HCT116 (cell line): Measurements from ENCODE around the gene NCKAP5. TPM values are rescaled to one million over a fixed set of nuclear protein-coding genes. Genes with fewer than 3 reads are reported as not detected.

Source experiments
- ATAC-seq: fragments of 200-7000 bp; cut with Tn5 transposase; 2 replicates; pipeline ENCODE4 v1.9.1; 2020; ENCODE audit warnings: mild to moderate bottlenecking, moderate library complexity
- BruUV-seq: library from RNA; stranded (reverse); fragments of 400-500 nt; replicated peaks from 2 replicates; lab custom pipeline; 2021; lab: Mats Ljungman, UMichigan
- CTCF ChIA-PET: fragments of 300-600 bp; sonication (Branson Sonifier 250); formaldehyde crosslinking; loops from one replicate; lab custom pipeline; 2021; ENCODE audit warnings: antibody characterized with exemption; lab: Charles Lee
- POLR2A ChIA-PET: fragments of 300-600, 350-600 bp; sonication (Branson Sonifier 250); formaldehyde crosslinking; loops from one replicate; lab custom pipeline; 2021; ENCODE audit warnings: antibody characterized with exemption; lab: Charles Lee
- RAD21 ChIA-PET, 2 experiments: fragments of 300-600 bp; sonication (Branson Sonifier 250); formaldehyde crosslinking; loops; one replicate each; lab custom pipeline; 2023; ENCODE audit warnings: low total read pairs in 2 of 2; ENCODE audit not compliant: uncharacterized antibody in 2 of 2, unreplicated experiment in 2 of 2, low non-redundant PET in 1 of 2; lab: Charles Lee
- DNase-seq: peaks from one replicate; pipeline ENCODE4 v3.0.0-alpha.2; 2010; ENCODE audit warnings: low read depth, low spot score
- H2AFZ ChIP-seq: fragments of 200-600 bp; shearing (Covaris generic), sonication (generic); 2 replicates; pipeline ENCODE4 v1.6.1; 2017; ENCODE audit warnings: low read depth, mixed run types, mixed read lengths, antibody characterized with exemption, low read length; ENCODE audit not compliant: poor library complexity, severe bottlenecking
- H3K27ac ChIP-seq: 2 replicates; pipeline ENCODE4 v1.5.1; 2012; ENCODE audit warnings: low read depth, low read length
- H3K27me3 ChIP-seq: fragments of 200-600 bp; sonication (generic); 2 replicates; pipeline ENCODE4 v1.6.1; 2016; ENCODE audit warnings: mixed run types, low read length, mixed read lengths; ENCODE audit not compliant: insufficient read depth
- H3K36me3 ChIP-seq, 2 experiments: fragments of 200-500 bp in 1 of 2; fragments of 200-600 bp in 1 of 2; sonication (Bioruptor generic) in 1 of 2; sonication (generic) in 1 of 2; 2 replicates each; pipeline versions ENCODE4 v1.5.1 to v1.6.1; 2014 to 2016; ENCODE audit warnings: low read length in 2 of 2, inconsistent platforms in 1 of 2, mixed read lengths in 1 of 2, mixed run types in 1 of 2; ENCODE audit not compliant: insufficient read depth in 2 of 2, control insufficient read depth in 1 of 2
- H3K4me1 ChIP-seq, 2 experiments: fragments of 200-600 bp in 1 of 2; sonication (generic) in 1 of 2; 2 replicates each; pipeline versions ENCODE4 v1.5.1 to v1.6.1; 2012 to 2017; ENCODE audit warnings: low read length in 2 of 2, inconsistent platforms in 1 of 2, mild to moderate bottlenecking in 1 of 2, mixed read lengths in 1 of 2, mixed run types in 1 of 2, moderate library complexity in 1 of 2; ENCODE audit not compliant: insufficient read depth in 2 of 2, control insufficient read depth in 1 of 2
- H3K4me2 ChIP-seq: fragments of 200-600 bp; sonication (generic); 2 replicates; pipeline ENCODE4 v1.6.1; 2017; ENCODE audit warnings: mixed run types, low read length, mixed read lengths
- H3K4me3 ChIP-seq, 2 experiments: fragments of 200-600 bp in 1 of 2; sonication (generic) in 1 of 2; replicated peaks in 1 of 2; 2 replicates each; pipeline ENCODE4 v1.5.1; 2011 to 2016; ENCODE audit warnings: low read length in 2 of 2, control low read depth in 1 of 2, low read depth in 1 of 2, mild to moderate bottlenecking in 1 of 2, mixed read lengths in 1 of 2, mixed run types in 1 of 2
- H3K79me2 ChIP-seq: fragments of 200-600 bp; sonication (generic); 2 replicates; pipeline ENCODE4 v1.6.1; 2017; ENCODE audit warnings: mild to moderate bottlenecking, mixed run types, low read length, moderate library complexity, mixed read lengths; ENCODE audit not compliant: insufficient read depth
- H3K9ac ChIP-seq: fragments of 200-600 bp; sonication (generic); 2 replicates; pipeline ENCODE4 v1.6.1; 2016; ENCODE audit warnings: low read length, mixed read lengths
- H3K9me2 ChIP-seq: fragments of 200-600 bp; sonication (generic), shearing (Covaris generic); 2 replicates; pipeline ENCODE4 v1.6.1; 2017; ENCODE audit warnings: mixed run types, mild to moderate bottlenecking, moderate library complexity; ENCODE audit not compliant: insufficient read depth
- H3K9me3 ChIP-seq, 2 experiments: fragments of 200-500 bp in 1 of 2; fragments of 200-600 bp in 1 of 2; sonication (Bioruptor generic) in 1 of 2; sonication (generic) in 1 of 2; 2 replicates each; pipeline ENCODE4 v1.6.1; 2014 to 2017; ENCODE audit warnings: low read length in 2 of 2, mixed read lengths in 2 of 2, inconsistent platforms in 1 of 2, low read depth in 1 of 2, mild to moderate bottlenecking in 1 of 2, mixed run types in 1 of 2, moderate library complexity in 1 of 2; ENCODE audit not compliant: control insufficient read depth in 1 of 2, insufficient read depth in 1 of 2
- H4K20me1 ChIP-seq: fragments of 200-600 bp; sonication (generic), shearing (Covaris generic); 2 replicates; pipeline ENCODE4 v1.6.1; 2017; ENCODE audit warnings: mixed run types, mild to moderate bottlenecking, moderate library complexity; ENCODE audit not compliant: insufficient read depth
- CBX3 ChIP-seq: IDR thresholded peaks from 2 replicates; pipeline ENCODE4 v1.6.1; 2012; ENCODE audit warnings: low read depth
- CEBPB ChIP-seq: IDR thresholded peaks from 2 replicates; pipeline ENCODE4 v1.6.1; 2012; ENCODE audit warnings: low read depth
- EGR1 ChIP-seq: IDR thresholded peaks from 2 replicates; pipeline ENCODE4 v1.6.1; 2012; ENCODE audit warnings: low read depth
- ELF1 ChIP-seq: IDR thresholded peaks from 2 replicates; pipeline ENCODE4 v1.6.1; 2012; ENCODE audit warnings: low read depth, borderline replicate concordance
- EZH2 ChIP-seq: fragments of 200-600 bp; sonication (generic); IDR thresholded peaks from 2 replicates; pipeline ENCODE4 v1.6.1; 2017; ENCODE audit warnings: antibody characterized with exemption, mixed run types
- JUND ChIP-seq: IDR thresholded peaks from 2 replicates; pipeline ENCODE4 v1.6.1; 2012
- POLR2A ChIP-seq: IDR thresholded peaks from 2 replicates; pipeline ENCODE4 v1.7.0; 2011; ENCODE audit warnings: borderline replicate concordance; ENCODE audit not compliant: insufficient read depth, insufficient read length; ENCODE audit errors: extremely low read depth
- POLR2AphosphoS5 ChIP-seq: IDR thresholded peaks from 2 replicates; pipeline ENCODE4 v1.6.1; 2011; ENCODE audit warnings: mild to moderate bottlenecking, low read depth, low read length, moderate library complexity
- RAD21 ChIP-seq: IDR thresholded peaks from 2 replicates; pipeline ENCODE4 v1.6.1; 2012; ENCODE audit warnings: low read depth, mild to moderate bottlenecking
- SIN3A ChIP-seq: IDR thresholded peaks from 2 replicates; pipeline ENCODE4 v1.6.1; 2012; ENCODE audit warnings: low read depth
- TCF7L2 ChIP-seq: IDR thresholded peaks from 2 replicates; pipeline ENCODE4 v1.7.0; 2011; ENCODE audit warnings: borderline replicate concordance, inconsistent platforms; ENCODE audit not compliant: insufficient read depth, insufficient read length; ENCODE audit errors: extremely low read depth
- YY1 ChIP-seq: IDR thresholded peaks from 2 replicates; pipeline ENCODE4 v1.6.1; 2011; ENCODE audit warnings: low read length, low read depth, moderate library complexity, mild to moderate bottlenecking; ENCODE audit not compliant: insufficient replicate concordance; ENCODE audit errors: extremely low read depth
- ZNF274 ChIP-seq: fragments of 200-500 bp; sonication (Bioruptor generic); IDR thresholded peaks from 2 replicates; pipeline ENCODE4 v1.6.1; 2014; ENCODE audit warnings: mild to moderate bottlenecking, low read depth, low read length, inconsistent platforms
- intact Hi-C: fragments of 100-400 bp; cut with micrococcal nuclease; formaldehyde crosslinking; loops from 2 replicates; pipeline ENCODE4 v1.10.0; 2022
- total RNA-seq: library from RNA; stranded (reverse); gene quantifications from one replicate; pipeline ENCODE4 v1.2.1, GENCODE V29; 2021; ENCODE audit not compliant: unreplicated experiment
- TF ChIP-seq, protein P1 (sequence below): IDR thresholded peaks from 2 replicates; pipeline ENCODE4 v1.6.1; 2012

NCKAP5 gene
- total RNA-seq, 1 experiment from 2014 or later = 0.30 TPM

GRCh38 chr2:133557614-133558013, 10.6 kb downstream of the NCKAP5 start:
- Histone ChIP-seq H3K36me3 (no peaks in the 10 kb centered on the region), H3K9ac (no peak overlapping the region), H3K4me2 (no peak overlapping the region), H2AFZ (no peak overlapping the region), H3K9me3 (no peaks in the 10 kb centered on the region), H3K4me3 (no peak overlapping the region), H4K20me1 (no peaks in the 10 kb centered on the region), H3K79me2 (no peaks in the 10 kb centered on the region), H3K27me3 (peaks cover 6% of the 10 kb centered on the region; the same call in 1 of the 2 replicates), H3K4me1 (no peaks in the 10 kb centered on the region), H3K27ac (no peak overlapping the region), H3K9me2 (no peaks in the 10 kb centered on the region)
- intact Hi-C loops = no loop called here
- ATAC-seq (no peak), DNase-seq (no peak)
- ChIA-PET POLR2A (no interaction called here), CTCF (no interaction called here), RAD21 (no interaction called here)
- no peak for TF ChIP-seq TCF7L2
- TF ChIP-seq POLR2A = no peak
- no peak for TF ChIP-seq POLR2AphosphoS5
- no peak for TF ChIP-seq CEBPB
- no peak for TF ChIP-seq YY1
- no peak for TF ChIP-seq JUND
- no peak for TF ChIP-seq SIN3A
- TF ChIP-seq EZH2 = no peak
- TF ChIP-seq CBX3 = no peak
- no peak for TF ChIP-seq ELF1
- TF ChIP-seq RAD21 = no peak
- TF ChIP-seq, protein P1, sequence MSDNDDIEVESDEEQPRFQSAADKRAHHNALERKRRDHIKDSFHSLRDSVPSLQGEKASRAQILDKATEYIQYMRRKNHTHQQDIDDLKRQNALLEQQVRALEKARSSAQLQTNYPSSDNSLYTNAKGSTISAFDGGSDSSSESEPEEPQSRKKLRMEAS = no peak
- TF ChIP-seq EGR1 = no peak
- no peak for TF ChIP-seq ZNF274
- no TSS peak for BruUV-seq
